Glutamatergic neuron (in vitro differentiated cells): ENCODE measurements around the gene TEX22. TPM values are rescaled to one million over a fixed set of nuclear protein-coding genes. Genes with fewer than 3 reads are reported as not detected.
A peak's percentile ranks its signal among the peaks of the same experiment; 100 is the strongest.

Source experiments
- DNase-seq: peaks from one replicate; pipeline ENCODE4 v3.0.0; 2022
- H3K27ac Mint-ChIP-seq: one replicate; pipeline ENCODE4 v1.8.0; 2020; ENCODE audit warnings: mild to moderate bottlenecking, mixed read lengths, inconsistent platforms; ENCODE audit not compliant: unreplicated experiment
- H3K27me3 Mint-ChIP-seq: one replicate; pipeline ENCODE4 v1.8.0; 2020; ENCODE audit warnings: mild to moderate bottlenecking, moderate library complexity, mixed read lengths, inconsistent platforms; ENCODE audit not compliant: unreplicated experiment
- H3K36me3 Mint-ChIP-seq: one replicate; pipeline ENCODE4 v1.8.0; 2020; ENCODE audit warnings: mild to moderate bottlenecking, mixed read lengths, inconsistent platforms; ENCODE audit not compliant: unreplicated experiment
- H3K4me1 Mint-ChIP-seq: one replicate; pipeline ENCODE4 v1.8.0; 2020; ENCODE audit warnings: mild to moderate bottlenecking, low read depth, mixed read lengths, inconsistent platforms; ENCODE audit not compliant: unreplicated experiment
- H3K4me3 Mint-ChIP-seq: one replicate; pipeline ENCODE4 v1.8.0; 2020; ENCODE audit warnings: mild to moderate bottlenecking, mixed read lengths, inconsistent platforms; ENCODE audit not compliant: unreplicated experiment
- H3K9me3 Mint-ChIP-seq: one replicate; pipeline ENCODE4 v1.8.0; 2020; ENCODE audit warnings: mild to moderate bottlenecking, moderate library complexity, mixed read lengths, inconsistent platforms; ENCODE audit not compliant: unreplicated experiment
- CTCF ChIP-seq: fragments of 200-600 bp; sonication (generic); IDR thresholded peaks from one replicate; pipeline ENCODE4 v1.5.0; 2021; ENCODE audit not compliant: partially characterized antibody, unreplicated experiment
- total RNA-seq: library from RNA; stranded (reverse); fragmentation: NEBNext Ultra II Directional; extraction: Animal tissue kit (Norgen Biotek cat#: 25700); gene quantifications from one replicate; pipeline ENCODE4 v1.2.1, GENCODE V29; 2021; ENCODE audit not compliant: unreplicated experiment

Gene TEX22
- total RNA-seq, 1 donor from 2014 or later = 2.7 TPM

- Mint-ChIP-seq H3K4me3 (no peak overlapping the region), H3K9me3 (peaks cover 15% of the 10 kb centered on the region), H3K4me1 (peaks cover 28% of the 10 kb centered on the region), H3K27me3 (peaks cover 12% of the 10 kb centered on the region), H3K36me3 (no peaks in the 10 kb centered on the region), H3K27ac (no peak overlapping the region)
- TF ChIP-seq CTCF = no peak
- DNase-seq = no peak
Observed at GRCh38 chr14:105390849-105391500, 7.4 kb upstream of the TEX22 start.

- H3K27me3 Mint-ChIP-seq = peaks cover 12% of the 10 kb centered on the region
- no peaks in the 10 kb centered on the region for H3K36me3 Mint-ChIP-seq
- H3K4me3 Mint-ChIP-seq = no peak overlapping the region
- peak overlapping the region; percentile 78 for H3K27ac Mint-ChIP-seq
- TF ChIP-seq CTCF = no peak
- peaks cover 15% of the 10 kb centered on the region for H3K9me3 Mint-ChIP-seq
- H3K4me1 Mint-ChIP-seq = peaks cover 28% of the 10 kb centered on the region
- no peak for DNase-seq
Observed at GRCh38 chr14:105391541-105391940, 6.8 kb upstream of the TEX22 start.

- Mint-ChIP-seq H3K4me3 (peak overlapping the region; percentile 34), H3K9me3 (peaks cover 15% of the 10 kb centered on the region), H3K27ac (peak overlapping the region; percentile 80), H3K36me3 (no peaks in the 10 kb centered on the region), H3K27me3 (peaks cover 12% of the 10 kb centered on the region), H3K4me1 (peaks cover 28% of the 10 kb centered on the region)
- no peak for TF ChIP-seq CTCF
- no peak for DNase-seq
Observed at GRCh38 chr14:105392131-105393090, 5.9 kb upstream of the TEX22 start.

GRCh38 chr14:105393151-105393550 is 5.2 kb upstream of the TEX22 start:
- no peak for DNase-seq
- H3K4me3 Mint-ChIP-seq = no peak overlapping the region

More at GRCh38 chr14:105393151-105393550, 5.2 kb upstream of the TEX22 start:
- H3K9me3 Mint-ChIP-seq = peaks cover 17% of the 10 kb centered on the region
- H3K27me3 Mint-ChIP-seq = peaks cover 13% of the 10 kb centered on the region
- peaks cover 24% of the 10 kb centered on the region for H3K4me1 Mint-ChIP-seq
- H3K36me3 Mint-ChIP-seq = no peaks in the 10 kb centered on the region
- H3K27ac Mint-ChIP-seq = peak overlapping the region; percentile 80
- TF ChIP-seq CTCF = no peak
